Muscle layer of colon (tissue), 2 donors: ENCODE data around the gene TRIM29.

ENCODE experiments used
- H3K27ac ChIP-seq: one replicate; pipeline ENCODE4 v1.7.0; 2013; ENCODE audit warnings: low read depth, mild to moderate bottlenecking, low read length, moderate library complexity
- H3K27me3 ChIP-seq, 2 donors: one replicate each; pipeline ENCODE4 v1.7.0; 2013; ENCODE audit warnings: low read length in 2 of 2, mild to moderate bottlenecking in 2 of 2; ENCODE audit not compliant: insufficient read depth in 2 of 2, control insufficient read depth in 1 of 2
- H3K36me3 ChIP-seq: one replicate; pipeline ENCODE4 v1.7.0; 2013; ENCODE audit warnings: mild to moderate bottlenecking, low read length; ENCODE audit not compliant: insufficient read depth
- H3K4me1 ChIP-seq: one replicate; pipeline ENCODE4 v1.7.0; 2013; ENCODE audit warnings: mild to moderate bottlenecking, low read length; ENCODE audit not compliant: insufficient read depth
- H3K4me3 ChIP-seq, 2 donors: one replicate each; pipeline ENCODE4 v1.7.0; 2013; ENCODE audit warnings: low read length in 2 of 2, low read depth in 1 of 2, mild to moderate bottlenecking in 1 of 2, moderate library complexity in 1 of 2
- H3K9ac ChIP-seq: one replicate; pipeline ENCODE4 v1.7.0; 2013; ENCODE audit warnings: low read length
- H3K9me3 ChIP-seq: one replicate; pipeline ENCODE4 v1.7.0; 2013; ENCODE audit warnings: mild to moderate bottlenecking, low read length
- donor health status: abdominal sarcoma.
- donor health status: Adenocarcinoma of cecum.

Gene TRIM29

DNA sequence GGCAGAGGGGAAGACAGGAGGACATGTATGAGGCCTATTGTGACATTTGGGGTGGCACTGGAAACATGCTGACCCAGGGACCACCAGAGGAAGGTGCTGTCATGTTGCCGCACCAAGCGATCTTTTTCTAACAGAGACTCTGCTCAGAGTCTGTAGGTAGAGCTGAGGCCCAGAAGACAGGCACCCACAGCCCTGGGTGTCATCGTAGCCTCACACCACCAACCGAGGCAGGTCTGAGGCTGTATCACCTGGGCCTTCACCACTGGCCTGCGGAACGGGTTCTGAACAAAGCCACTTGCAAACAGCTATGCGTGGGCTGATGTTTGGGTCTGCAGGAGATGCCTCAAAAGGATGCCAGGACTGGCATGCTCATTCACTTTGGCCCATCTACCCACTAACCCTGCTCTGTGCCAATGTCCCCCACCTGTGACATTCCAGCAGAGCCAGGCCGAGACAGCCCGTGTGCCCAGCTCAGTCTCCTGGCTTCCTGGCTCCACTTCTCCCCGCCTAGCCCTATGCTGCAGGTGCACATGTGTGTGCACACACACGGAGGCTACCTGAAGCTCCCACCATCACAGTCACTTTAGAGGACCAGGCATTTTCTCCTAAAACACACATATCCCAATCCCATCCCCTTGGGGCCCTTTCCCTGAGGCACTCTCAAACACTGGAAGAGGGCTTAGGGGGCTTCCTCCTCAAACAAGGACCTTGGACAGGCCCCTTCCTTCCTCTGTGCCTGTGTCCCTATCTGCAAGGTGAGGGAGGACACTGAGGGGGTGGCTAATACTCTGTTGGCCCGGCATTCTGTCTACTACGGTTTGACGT lies 3.6 kb downstream of the TRIM29 start:
- Histone ChIP-seq H3K4me1 (peaks cover 10% of the 10 kb centered on the region), H3K36me3 (no peaks in the 10 kb centered on the region), H3K4me3 (no peak overlapping the region), H3K9me3 (no peaks in the 10 kb centered on the region), H3K27ac (no peak overlapping the region), H3K27me3 (no peaks in the 10 kb centered on the region), H3K9ac (no peak overlapping the region)

DNA sequence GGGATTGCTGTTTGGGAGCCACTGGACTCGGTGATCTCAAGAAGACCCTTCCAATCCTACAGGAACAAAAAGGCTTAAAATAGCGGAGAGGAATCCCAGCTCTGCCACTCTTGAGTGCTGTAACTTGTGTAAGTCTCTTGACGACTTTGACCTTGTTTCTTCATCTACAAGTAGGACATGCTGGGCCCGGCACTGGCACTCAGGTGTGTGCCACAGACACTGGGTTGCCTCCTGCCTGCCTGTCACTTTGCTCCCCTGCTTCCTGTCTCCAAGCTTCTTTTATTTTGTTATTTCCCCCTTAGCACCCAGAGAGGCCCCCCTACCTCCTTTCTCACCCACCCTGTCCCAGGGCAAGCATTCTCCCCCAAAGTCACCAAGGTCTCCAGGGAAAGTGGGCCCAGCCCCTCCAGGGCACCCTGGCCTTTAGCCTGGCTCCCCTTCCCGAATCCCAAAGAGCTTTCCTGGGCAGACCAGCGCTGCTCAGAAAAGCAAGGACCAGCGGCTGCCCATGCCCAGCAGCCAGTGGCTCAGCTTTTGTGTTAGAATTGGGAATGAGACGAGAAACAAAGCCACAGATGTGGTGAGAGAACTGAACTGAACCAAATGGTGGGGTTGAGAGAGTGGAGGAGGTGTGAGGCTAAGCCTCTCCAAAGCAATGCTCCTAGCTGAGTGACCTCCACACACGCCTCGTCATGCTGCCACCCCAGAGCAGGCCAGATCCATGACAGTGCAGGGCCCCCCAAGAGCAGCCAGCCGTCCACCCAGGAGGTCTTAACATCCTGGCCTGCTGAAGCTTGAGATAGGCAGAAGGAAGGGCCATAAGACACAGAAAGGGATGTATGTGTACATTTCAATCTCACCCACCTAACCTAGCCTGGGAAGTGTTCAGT lies 4.5 kb downstream of the TRIM29 start:
- Histone ChIP-seq H3K9ac (no peak overlapping the region), H3K36me3 (no peaks in the 10 kb centered on the region), H3K4me1 (peaks cover 17% of the 10 kb centered on the region), H3K9me3 (no peaks in the 10 kb centered on the region), H3K27ac (no peak overlapping the region), H3K4me3 (no peak overlapping the region), H3K27me3 (no peaks in the 10 kb centered on the region)

DNA sequence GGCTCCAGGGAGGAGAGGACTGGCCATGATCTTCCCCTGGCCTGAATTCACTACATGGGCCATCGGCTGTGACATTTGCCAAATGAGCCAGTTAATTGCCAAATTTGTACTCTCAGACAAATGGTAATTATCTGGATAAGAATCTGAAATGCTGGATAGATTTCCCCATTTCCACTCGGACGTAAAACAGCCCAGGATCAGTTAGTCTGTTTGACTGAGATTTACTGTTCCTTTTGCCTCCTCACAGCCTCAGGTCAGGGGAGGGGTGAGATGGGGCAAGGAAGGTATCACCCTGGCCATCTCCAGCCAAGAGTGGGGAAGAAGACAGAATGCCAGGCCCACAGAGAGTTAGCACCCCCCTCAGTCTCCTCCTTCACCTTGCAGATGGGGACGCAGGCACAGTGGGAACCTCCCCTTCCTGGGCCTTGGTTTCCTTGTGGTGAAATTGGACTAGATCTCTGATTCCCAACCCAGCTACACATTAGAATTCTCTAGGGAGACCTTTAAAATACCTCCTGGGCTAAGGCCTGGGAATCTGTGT lies 5.2 kb downstream of the TRIM29 start:
- no peaks in the 10 kb centered on the region for H3K9me3 ChIP-seq
- H3K4me3 ChIP-seq, result no peak overlapping the region
- H3K9ac ChIP-seq, result no peak overlapping the region
- peaks cover 24% of the 10 kb centered on the region for H3K4me1 ChIP-seq
- no peak overlapping the region for H3K27ac ChIP-seq
- no peaks in the 10 kb centered on the region for H3K36me3 ChIP-seq
- H3K27me3 ChIP-seq, result no peaks in the 10 kb centered on the region

DNA sequence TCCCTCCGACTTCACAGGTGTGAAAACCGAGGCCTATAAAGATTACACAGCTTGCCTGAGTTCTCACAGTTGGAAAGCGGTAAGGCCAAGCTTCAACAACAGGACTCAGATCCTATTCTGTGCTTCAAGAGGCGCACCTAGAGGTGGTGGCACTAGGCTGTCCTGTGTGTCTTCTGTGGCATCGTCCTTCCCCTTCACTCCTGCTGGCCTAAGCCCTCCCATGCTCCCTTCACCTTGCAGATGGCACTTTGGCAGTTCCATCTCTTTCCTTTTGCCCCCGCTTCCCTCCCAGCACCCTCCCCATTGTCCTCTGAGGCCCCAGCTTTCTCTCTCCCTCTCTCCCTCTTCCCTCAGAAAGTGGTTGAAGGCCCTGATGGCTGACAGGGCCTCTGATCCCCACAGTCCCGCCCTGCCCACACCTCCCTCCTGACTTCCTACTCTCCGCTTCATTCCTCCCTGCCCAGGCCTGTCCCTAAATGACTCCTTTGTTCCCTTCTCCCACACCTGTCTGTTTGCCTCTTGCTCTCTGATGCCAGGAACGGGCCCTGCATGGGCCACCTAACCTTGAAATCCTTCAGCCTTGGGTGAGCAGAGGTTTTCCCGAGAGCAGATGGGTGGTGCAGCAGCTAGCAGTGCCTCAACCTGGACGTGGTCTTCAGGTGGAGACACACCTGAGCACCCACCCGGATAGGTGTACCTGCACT lies 5.8 kb downstream of the TRIM29 start:
- Histone ChIP-seq H3K9me3 (no peaks in the 10 kb centered on the region), H3K27ac (no peak overlapping the region), H3K27me3 (no peaks in the 10 kb centered on the region), H3K36me3 (no peaks in the 10 kb centered on the region), H3K4me3 (no peak overlapping the region), H3K4me1 (peaks cover 27% of the 10 kb centered on the region), H3K9ac (no peak overlapping the region)

DNA sequence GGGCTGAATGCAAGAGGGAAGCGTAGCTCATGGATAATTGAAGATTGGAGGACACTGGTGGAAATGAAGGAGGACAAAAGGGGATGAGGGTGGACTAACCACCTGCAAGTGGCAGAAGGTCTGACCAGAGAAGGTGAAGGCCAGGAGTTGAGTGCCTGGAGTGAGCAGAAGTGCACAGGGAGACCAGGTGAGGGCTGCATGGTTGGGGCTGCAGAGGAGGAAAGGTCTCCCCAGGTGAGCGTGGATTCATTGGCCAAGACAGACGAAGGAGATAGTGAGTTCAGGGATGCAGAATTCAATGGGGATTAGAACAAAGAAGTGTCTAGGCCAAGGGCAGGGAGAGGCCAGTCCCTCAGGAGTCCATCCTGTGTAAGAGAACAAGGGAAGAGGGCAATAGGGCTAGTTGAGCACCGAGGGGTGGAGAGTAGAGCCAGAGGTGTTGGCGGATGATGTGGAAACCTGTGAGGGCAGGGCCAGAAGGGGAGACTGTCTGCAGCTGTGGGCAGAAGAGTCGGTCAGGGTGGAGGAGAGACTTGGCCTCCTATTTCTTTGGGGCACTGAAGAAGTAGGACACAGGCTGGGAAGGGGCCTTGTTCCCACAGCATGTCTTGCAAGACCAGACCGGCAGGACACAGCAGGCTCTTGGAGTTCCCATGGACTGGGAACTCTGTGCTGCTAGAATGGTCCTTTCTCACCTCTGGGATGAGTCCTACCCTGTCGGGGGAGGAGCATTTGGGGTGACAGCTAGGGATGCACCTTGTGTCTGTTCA lies 6.7 kb downstream of the TRIM29 start:
- Histone ChIP-seq H3K27me3 (no peaks in the 10 kb centered on the region), H3K4me1 (peaks cover 27% of the 10 kb centered on the region), H3K27ac (no peak overlapping the region), H3K9me3 (no peaks in the 10 kb centered on the region), H3K9ac (no peak overlapping the region), H3K4me3 (no peak overlapping the region), H3K36me3 (no peaks in the 10 kb centered on the region)

DNA sequence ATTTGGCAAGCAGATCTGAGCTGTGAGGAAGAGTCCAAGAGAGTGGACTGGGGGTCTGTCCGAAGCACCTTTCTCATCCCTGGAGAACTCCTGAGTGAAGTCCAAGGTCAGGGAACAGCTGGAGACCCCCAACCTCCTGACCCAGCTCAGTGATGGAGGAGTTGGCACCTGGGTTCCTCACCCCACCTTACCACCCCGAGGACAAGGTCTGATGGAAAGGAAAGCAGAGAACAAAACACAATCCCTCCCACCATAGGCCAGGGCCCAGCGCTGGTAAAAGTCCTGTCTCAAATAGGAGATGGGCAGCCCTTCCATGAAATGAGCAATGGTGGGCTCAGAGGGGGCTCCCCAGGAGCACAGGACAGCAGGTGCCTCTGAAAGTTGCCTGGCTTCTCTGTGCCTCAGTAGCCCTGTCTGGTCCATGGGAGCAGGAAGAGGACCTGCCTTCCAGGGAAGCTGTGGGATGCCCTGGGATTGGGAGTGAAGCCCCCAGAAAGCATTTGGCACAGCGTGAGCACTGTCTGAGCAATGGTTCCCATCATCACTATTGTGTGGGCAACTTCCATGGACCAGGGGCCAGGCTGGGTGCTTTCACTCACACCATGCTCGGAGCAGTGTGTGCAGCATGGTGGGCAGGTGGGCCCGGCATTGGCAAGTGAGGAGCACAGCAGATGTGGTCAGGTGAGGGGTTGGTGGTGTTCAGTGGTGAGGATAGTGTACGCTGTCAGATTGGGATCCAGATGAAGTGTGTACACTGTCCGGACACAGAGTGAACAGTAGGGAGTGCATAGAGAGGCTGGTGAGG lies 7.5 kb downstream of the TRIM29 start:
- H3K9me3 ChIP-seq, result no peaks in the 10 kb centered on the region
- H3K4me1 ChIP-seq, result peaks cover 27% of the 10 kb centered on the region
- H3K27me3 ChIP-seq, result no peaks in the 10 kb centered on the region
- H3K27ac ChIP-seq, result no peak overlapping the region
- H3K4me3 ChIP-seq, result no peak overlapping the region
- H3K36me3 ChIP-seq, result no peaks in the 10 kb centered on the region
- H3K9ac ChIP-seq, result no peak overlapping the region

DNA sequence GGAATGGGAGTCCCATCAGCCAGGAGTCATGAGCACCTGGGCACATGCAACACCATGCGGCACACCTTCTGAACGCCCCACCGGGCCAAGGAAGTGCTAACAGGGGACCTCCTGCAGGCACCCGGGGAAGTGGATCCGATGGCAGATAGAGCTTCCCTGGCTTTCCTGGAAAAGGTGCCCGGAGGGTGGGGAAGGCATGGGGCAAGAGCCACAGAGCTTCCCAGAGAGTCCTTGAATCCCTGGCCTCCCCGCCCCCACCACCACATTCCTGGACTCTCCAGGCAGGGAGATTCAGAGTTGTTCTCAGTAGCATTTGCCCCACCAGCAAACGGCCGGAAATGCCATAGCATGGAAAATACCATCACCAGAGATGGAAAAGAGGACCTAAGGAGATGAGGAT lies 8.3 kb downstream of the TRIM29 start:
- Histone ChIP-seq H3K27ac (no peak overlapping the region), H3K9ac (no peak overlapping the region), H3K27me3 (no peaks in the 10 kb centered on the region), H3K4me3 (no peak overlapping the region), H3K9me3 (no peaks in the 10 kb centered on the region), H3K4me1 (peaks cover 27% of the 10 kb centered on the region), H3K36me3 (no peaks in the 10 kb centered on the region)

DNA sequence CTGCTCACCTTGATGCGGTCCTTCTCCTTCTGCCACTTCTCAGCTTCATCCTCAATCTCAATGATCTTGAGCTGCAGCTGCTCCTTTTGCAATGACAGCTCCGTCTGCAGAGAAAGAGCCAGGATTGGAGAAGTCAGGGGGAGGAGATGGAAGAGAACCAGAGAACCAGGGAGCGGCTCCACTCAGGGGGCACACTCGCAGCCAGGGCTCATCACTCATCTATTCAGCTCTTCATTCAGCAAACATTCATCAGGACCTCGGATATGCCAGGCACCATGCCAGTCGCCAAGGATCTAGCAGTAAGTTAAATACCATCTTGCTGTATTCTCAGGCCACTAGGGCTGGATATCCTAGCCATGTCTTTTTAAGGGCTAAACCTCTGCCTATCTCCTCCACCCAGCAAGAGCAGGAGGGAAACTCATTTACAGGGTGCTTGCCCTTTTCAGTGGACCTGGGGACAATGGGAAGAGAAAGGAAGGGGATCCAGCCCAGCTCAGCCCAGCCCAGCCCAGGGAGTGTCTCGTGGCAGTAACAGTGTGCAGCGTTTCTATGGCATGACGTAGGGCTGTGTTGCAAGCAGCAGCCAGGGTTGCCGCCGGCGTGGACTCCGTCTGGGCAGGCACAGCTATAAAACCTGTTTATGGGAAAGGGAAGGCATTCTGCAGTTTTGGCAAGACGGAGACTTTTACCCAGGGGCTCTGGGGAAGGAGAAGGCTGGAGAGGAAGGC lies 9.4 kb downstream of the TRIM29 start:
- H3K4me1 ChIP-seq, result peaks cover 27% of the 10 kb centered on the region
- no peak overlapping the region for H3K9ac ChIP-seq
- no peak overlapping the region for H3K4me3 ChIP-seq
- H3K36me3 ChIP-seq, result no peaks in the 10 kb centered on the region
- H3K9me3 ChIP-seq, result no peaks in the 10 kb centered on the region
- peak overlapping the region; percentile 35 for H3K27ac ChIP-seq
- no peaks in the 10 kb centered on the region for H3K27me3 ChIP-seq

DNA sequence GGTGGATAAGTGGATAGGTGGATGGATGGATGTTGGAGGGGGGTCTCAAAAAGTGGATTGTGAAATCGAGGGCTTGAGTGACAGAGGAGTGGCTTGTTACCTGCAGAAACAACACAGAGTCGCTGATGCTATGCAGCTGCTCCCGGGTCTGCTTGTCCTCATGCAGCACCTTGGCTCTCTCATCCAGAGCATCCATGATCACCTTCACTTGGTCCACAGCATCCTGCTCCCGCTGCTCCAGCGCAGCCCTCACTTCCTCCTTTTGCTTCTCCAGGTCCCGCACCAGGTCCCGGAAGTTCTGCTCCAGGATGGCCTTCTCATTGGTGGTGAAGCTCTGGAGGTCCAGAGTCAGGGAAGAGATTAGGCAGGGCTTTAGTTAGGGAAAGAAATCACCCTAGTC lies 10.7 kb downstream of the TRIM29 start:
- H3K4me1 ChIP-seq, result peaks cover 27% of the 10 kb centered on the region
- H3K9ac ChIP-seq, result no peak overlapping the region
- no peaks in the 10 kb centered on the region for H3K9me3 ChIP-seq
- H3K4me3 ChIP-seq, result no peak overlapping the region
- H3K27me3 ChIP-seq, result no peaks in the 10 kb centered on the region
- no peaks in the 10 kb centered on the region for H3K36me3 ChIP-seq
- H3K27ac ChIP-seq, result no peak overlapping the region

DNA sequence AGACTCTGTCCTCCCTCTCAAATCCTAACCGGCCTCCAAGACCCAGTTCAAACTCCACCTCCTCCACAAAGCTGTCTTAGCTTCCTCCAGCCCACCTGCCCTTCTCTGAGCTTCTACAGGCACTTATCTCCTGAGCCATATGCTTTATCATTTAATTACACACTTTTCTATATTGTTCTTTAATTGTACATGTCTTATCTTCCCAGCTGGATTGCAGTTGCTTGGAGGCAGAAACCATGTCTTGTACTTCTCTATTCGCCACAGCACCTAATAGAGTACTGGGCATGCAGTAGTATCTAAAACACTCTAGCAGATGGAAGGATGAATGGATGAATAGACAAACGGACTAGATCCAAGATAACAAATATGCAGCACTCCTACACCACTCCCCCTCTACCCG lies 11.3 kb downstream of the TRIM29 start:
- no peaks in the 10 kb centered on the region for H3K36me3 ChIP-seq

More for the DNA sequence above, 11.3 kb downstream of the TRIM29 start:
- no peak overlapping the region for H3K27ac ChIP-seq
- no peak overlapping the region for H3K4me3 ChIP-seq
- H3K4me1 ChIP-seq, result peaks cover 27% of the 10 kb centered on the region
- no peaks in the 10 kb centered on the region for H3K9me3 ChIP-seq
- no peaks in the 10 kb centered on the region for H3K27me3 ChIP-seq
- H3K9ac ChIP-seq, result no peak overlapping the region
